Thyroid gland (tissue), 4 donors: ENCODE data around the gene GLIS1. TPM values are rescaled to one million over a fixed set of nuclear protein-coding genes. Genes with fewer than 3 reads are reported as not detected.

ENCODE experiments used
- DNase-seq, 2 donors: peaks; one replicate each; pipeline ENCODE4 v3.0.0-alpha.2; 2019
- H3K27ac ChIP-seq, 3 donors: fragments of 200-600 bp; sonication (generic); 1 replicate in 2 of 3; 2 replicates in 1 of 3; pipeline ENCODE4 v1.5.1; 2016 to 2019; ENCODE audit warnings: mild to moderate bottlenecking in 1 of 3, moderate library complexity in 1 of 3
- H3K27me3 ChIP-seq: fragments of 200-600 bp; sonication (generic); one replicate; pipeline ENCODE4 v1.5.1; 2019
- H3K36me3 ChIP-seq, 2 donors: fragments of 200-600 bp; sonication (generic); one replicate each; pipeline ENCODE4 v1.5.1; 2016 to 2019
- H3K4me1 ChIP-seq, 2 donors: fragments of 200-600 bp; sonication (generic); one replicate each; pipeline ENCODE4 v1.5.1; 2017 to 2019
- H3K4me3 ChIP-seq, 3 donors: fragments of 200-600 bp; sonication (generic); replicated peaks in 1 of 3; 1 replicate in 2 of 3; 2 replicates in 1 of 3; pipeline ENCODE4 v1.5.1; 2016; ENCODE audit warnings: mild to moderate bottlenecking in 1 of 3
- H3K9me3 ChIP-seq: fragments of 200-600 bp; sonication (generic); one replicate; pipeline ENCODE4 v1.5.1; 2017
- POLR2A ChIP-seq, 2 donors: fragments of 450-650 bp; IDR thresholded peaks; one replicate each; pipeline ENCODE4 v1.6.1; 2017; ENCODE audit warnings: antibody characterized with exemption in 2 of 2, mild to moderate bottlenecking in 2 of 2, moderate library complexity in 1 of 2
- WGBS, 2 donors: methylation state at CpG; one replicate each; pipeline ENCODE4 v1.1.5; 2017; 5-methylcytosine and 5-hydroxymethylcytosine counted together
- intact Hi-C: fragments of 100-400 bp; cut with DNase I; formaldehyde crosslinking; loops from one replicate; pipeline ENCODE4 v1.15.1; 2023
- total RNA-seq, 4 donors: library from RNA; depleted of rRNA; stranded (reverse); fragments of >200 nt; gene quantifications; one replicate each; pipeline ENCODE4 v1.2.3, GENCODE V29; 2016
- TF ChIP-seq, protein P1 (sequence below), 6 experiments: fragments of 200-600 bp in 3 of 6; fragments of 450-650 bp in 3 of 6; sonication (generic) in 3 of 6; IDR thresholded peaks; one replicate each; pipeline ENCODE4 v1.5.1; 2016 to 2019; ENCODE audit warnings: antibody characterized with exemption in 6 of 6, mild to moderate bottlenecking in 2 of 6, inconsistent platforms in 1 of 6, moderate library complexity in 1 of 6

The GLIS1 gene
- total RNA-seq, 4 donors from 2014 or later, result 0.29 TPM; not detected in 3

GRCh38 chr1:53663529-53664300 lies 75.2 kb downstream of the GLIS1 start:
- no peak for DNase-seq
- no peak for TF ChIP-seq POLR2A (IDR thresholded peaks at IDR 0.05)
- TF ChIP-seq, protein P1, sequence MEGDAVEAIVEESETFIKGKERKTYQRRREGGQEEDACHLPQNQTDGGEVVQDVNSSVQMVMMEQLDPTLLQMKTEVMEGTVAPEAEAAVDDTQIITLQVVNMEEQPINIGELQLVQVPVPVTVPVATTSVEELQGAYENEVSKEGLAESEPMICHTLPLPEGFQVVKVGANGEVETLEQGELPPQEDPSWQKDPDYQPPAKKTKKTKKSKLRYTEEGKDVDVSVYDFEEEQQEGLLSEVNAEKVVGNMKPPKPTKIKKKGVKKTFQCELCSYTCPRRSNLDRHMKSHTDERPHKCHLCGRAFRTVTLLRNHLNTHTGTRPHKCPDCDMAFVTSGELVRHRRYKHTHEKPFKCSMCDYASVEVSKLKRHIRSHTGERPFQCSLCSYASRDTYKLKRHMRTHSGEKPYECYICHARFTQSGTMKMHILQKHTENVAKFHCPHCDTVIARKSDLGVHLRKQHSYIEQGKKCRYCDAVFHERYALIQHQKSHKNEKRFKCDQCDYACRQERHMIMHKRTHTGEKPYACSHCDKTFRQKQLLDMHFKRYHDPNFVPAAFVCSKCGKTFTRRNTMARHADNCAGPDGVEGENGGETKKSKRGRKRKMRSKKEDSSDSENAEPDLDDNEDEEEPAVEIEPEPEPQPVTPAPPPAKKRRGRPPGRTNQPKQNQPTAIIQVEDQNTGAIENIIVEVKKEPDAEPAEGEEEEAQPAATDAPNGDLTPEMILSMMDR (IDR thresholded peaks at IDR 0.05), result no peak
- H3K4me1 ChIP-seq, result no peaks in the 10 kb centered on the region
- intact Hi-C loops, result no loop called here
- H3K27ac ChIP-seq, result no peak overlapping the region
- H3K27me3 ChIP-seq, result no peaks in the 10 kb centered on the region
- H3K4me3 ChIP-seq, result no peak overlapping the region
- 54 to 78% methylated on average over 7 to 11 of the region's 15 CpGs for WGBS, 2 donors
- no peaks in the 10 kb centered on the region for H3K9me3 ChIP-seq
- no peaks in the 10 kb centered on the region for H3K36me3 ChIP-seq

- no peak overlapping the region for H3K27ac ChIP-seq
- intact Hi-C loops, result no loop called here
- no peak for DNase-seq
- 96% methylated on average over 3 of the region's 3 CpGs for WGBS, 2 donors
- no peaks in the 10 kb centered on the region for H3K36me3 ChIP-seq
- no peaks in the 10 kb centered on the region for H3K9me3 ChIP-seq
- TF ChIP-seq, protein P1 (IDR thresholded peaks at IDR 0.05), result no peak
- TF ChIP-seq POLR2A (IDR thresholded peaks at IDR 0.05), result no peak
- H3K27me3 ChIP-seq, result no peaks in the 10 kb centered on the region
- no peak overlapping the region for H3K4me3 ChIP-seq
- H3K4me1 ChIP-seq, result no peaks in the 10 kb centered on the region
These were observed 76.0 kb downstream of the GLIS1 start for GRCh38 chr1:53662951-53663350.

- Histone ChIP-seq H3K27ac (no peak overlapping the region), H3K36me3 (no peaks in the 10 kb centered on the region), H3K9me3 (no peaks in the 10 kb centered on the region), H3K4me1 (no peaks in the 10 kb centered on the region), H3K4me3 (no peak overlapping the region), H3K27me3 (no peaks in the 10 kb centered on the region)
- WGBS, 2 donors, result 92 to 95% methylated on average over 11 of the region's 11 CpGs
- intact Hi-C loops, result no loop called here
- no peak for TF ChIP-seq POLR2A (IDR thresholded peaks at IDR 0.05)
- TF ChIP-seq, protein P1 (IDR thresholded peaks at IDR 0.05), result no peak
- DNase-seq, result no peak
These were observed 76.8 kb downstream of the GLIS1 start for GRCh38 chr1:53662169-53662568.

DNA sequence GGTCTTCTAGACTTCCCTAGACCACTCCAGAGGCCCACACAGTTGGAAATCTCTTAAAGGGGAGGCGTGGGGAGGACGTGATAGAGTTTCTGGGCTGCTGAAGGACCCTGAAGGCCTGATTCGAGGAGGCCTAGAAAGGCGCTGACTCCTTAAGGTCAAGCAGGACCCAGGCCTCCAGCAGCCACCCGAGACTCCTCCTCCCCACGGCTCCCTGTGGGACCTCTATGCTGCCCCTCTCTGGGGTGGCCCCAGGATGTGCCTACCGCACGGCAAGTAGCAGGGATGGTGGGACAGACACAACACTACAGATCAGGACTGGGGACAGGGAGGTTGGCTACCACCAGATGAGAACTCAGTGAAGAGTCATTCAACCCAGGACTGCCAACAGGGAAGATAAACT lies 77.5 kb downstream of the GLIS1 start:
- no peak for TF ChIP-seq POLR2A (IDR thresholded peaks at IDR 0.05)
- TF ChIP-seq, protein P1 (IDR thresholded peaks at IDR 0.05), result no peak
- Histone ChIP-seq H3K4me3 (no peak overlapping the region), H3K27me3 (no peaks in the 10 kb centered on the region), H3K9me3 (no peaks in the 10 kb centered on the region), H3K4me1 (no peaks in the 10 kb centered on the region), H3K27ac (no peak overlapping the region), H3K36me3 (no peaks in the 10 kb centered on the region)
- no peak for DNase-seq
- intact Hi-C loops, result no loop called here
- 72 to 83% methylated on average over 6 to 8 of the region's 8 CpGs for WGBS, 2 donors

GRCh38 chr1:53660666-53661065 lies 78.3 kb downstream of the GLIS1 start:
- no peak overlapping the region for H3K4me3 ChIP-seq
- no peaks in the 10 kb centered on the region for H3K27me3 ChIP-seq
- H3K27ac ChIP-seq, result no peak overlapping the region
- DNase-seq, result no peak
- H3K4me1 ChIP-seq, result no peaks in the 10 kb centered on the region
- intact Hi-C loops, result no loop called here
- WGBS, 2 donors, result 70 to 83% methylated on average over 2 to 3 of the region's 3 CpGs
- TF ChIP-seq, protein P1 (IDR thresholded peaks at IDR 0.05), result no peak
- no peak for TF ChIP-seq POLR2A (IDR thresholded peaks at IDR 0.05)
- no peaks in the 10 kb centered on the region for H3K9me3 ChIP-seq
- no peaks in the 10 kb centered on the region for H3K36me3 ChIP-seq
